Measurements from ENCODE around the gene PCDHB11.
"Not testable (repeated sequence)": the region's sequence is repeated elsewhere in the genome, so short reads cannot be mapped to it uniquely, and the experiment has no call there.

- not testable (repeated sequence) for TF ChIP-seq POLR2A (IDR thresholded peaks at IDR 0.05; ENCODE audit: control extremely low read depth in 1 of 2, low read depth in 2 of 2, low read length in 2 of 2); ATF2 (IDR thresholded peaks at IDR 0.05; ENCODE audit: low read length); EP300 (IDR thresholded peaks at IDR 0.05; ENCODE audit: borderline replicate concordance in 1 of 2, low read depth in 2 of 2, low read length in 2 of 2); SRF (IDR thresholded peaks at IDR 0.05; ENCODE audit: low read depth, low read length); EGR1 (IDR thresholded peaks at IDR 0.05; ENCODE audit: borderline replicate concordance, low read depth, low read length); ZNF274 (IDR thresholded peaks at IDR 0.05; ENCODE audit: borderline replicate concordance, extremely low read depth, low read length); BACH1 (IDR thresholded peaks at IDR 0.05; ENCODE audit: low read length); PHF8 (conservative IDR thresholded peaks at IDR 0.05; ENCODE audit: low read depth, low read length); HDAC6 (IDR thresholded peaks at IDR 0.05; ENCODE audit: low read depth, low read length); SP1 (IDR thresholded peaks at IDR 0.05; ENCODE audit: low read depth, low read length)
- TF ChIP-seq, protein P1, sequence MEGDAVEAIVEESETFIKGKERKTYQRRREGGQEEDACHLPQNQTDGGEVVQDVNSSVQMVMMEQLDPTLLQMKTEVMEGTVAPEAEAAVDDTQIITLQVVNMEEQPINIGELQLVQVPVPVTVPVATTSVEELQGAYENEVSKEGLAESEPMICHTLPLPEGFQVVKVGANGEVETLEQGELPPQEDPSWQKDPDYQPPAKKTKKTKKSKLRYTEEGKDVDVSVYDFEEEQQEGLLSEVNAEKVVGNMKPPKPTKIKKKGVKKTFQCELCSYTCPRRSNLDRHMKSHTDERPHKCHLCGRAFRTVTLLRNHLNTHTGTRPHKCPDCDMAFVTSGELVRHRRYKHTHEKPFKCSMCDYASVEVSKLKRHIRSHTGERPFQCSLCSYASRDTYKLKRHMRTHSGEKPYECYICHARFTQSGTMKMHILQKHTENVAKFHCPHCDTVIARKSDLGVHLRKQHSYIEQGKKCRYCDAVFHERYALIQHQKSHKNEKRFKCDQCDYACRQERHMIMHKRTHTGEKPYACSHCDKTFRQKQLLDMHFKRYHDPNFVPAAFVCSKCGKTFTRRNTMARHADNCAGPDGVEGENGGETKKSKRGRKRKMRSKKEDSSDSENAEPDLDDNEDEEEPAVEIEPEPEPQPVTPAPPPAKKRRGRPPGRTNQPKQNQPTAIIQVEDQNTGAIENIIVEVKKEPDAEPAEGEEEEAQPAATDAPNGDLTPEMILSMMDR (IDR thresholded peaks at IDR 0.05; ENCODE audit: control extremely low read depth in 1 of 3, insufficient read depth in 1 of 3, low read depth in 1 of 3, low read length in 3 of 3), result not testable (repeated sequence)
- TF ChIP-seq, protein P2, sequence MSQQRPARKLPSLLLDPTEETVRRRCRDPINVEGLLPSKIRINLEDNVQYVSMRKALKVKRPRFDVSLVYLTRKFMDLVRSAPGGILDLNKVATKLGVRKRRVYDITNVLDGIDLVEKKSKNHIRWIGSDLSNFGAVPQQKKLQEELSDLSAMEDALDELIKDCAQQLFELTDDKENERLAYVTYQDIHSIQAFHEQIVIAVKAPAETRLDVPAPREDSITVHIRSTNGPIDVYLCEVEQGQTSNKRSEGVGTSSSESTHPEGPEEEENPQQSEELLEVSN (IDR thresholded peaks at IDR 0.05), result not testable (repeated sequence)
These were observed 24.9 kb upstream of the PCDHB11 start for GRCh38 chr5:141174291-141175104.
